Chondrocyte (in vitro differentiated cells): ENCODE measurements around the gene EIF5A2. TPM values are rescaled to one million over a fixed set of nuclear protein-coding genes. Genes with fewer than 3 reads are reported as not detected.
A peak's percentile ranks its signal among the peaks of the same experiment; 100 is the strongest.

ENCODE experiments used
- DNase-seq: peaks from one replicate; pipeline ENCODE4 v3.0.0; 2021; ENCODE audit warnings: mixed read lengths, low spot score
- H3K27ac Mint-ChIP-seq: one replicate; pipeline ENCODE4 v1.8.0; 2021; ENCODE audit warnings: mild to moderate bottlenecking, moderate library complexity, mixed read lengths; ENCODE audit not compliant: unreplicated experiment
- H3K27me3 Mint-ChIP-seq: 2 replicates; pipeline ENCODE4 v1.8.0; 2021; ENCODE audit warnings: low read depth, mixed read lengths
- H3K36me3 Mint-ChIP-seq: 2 replicates; pipeline ENCODE4 v1.8.0; 2021; ENCODE audit warnings: low read depth, mixed read lengths
- H3K4me1 Mint-ChIP-seq: 2 replicates; pipeline ENCODE4 v1.8.0; 2021; ENCODE audit warnings: low read depth, mild to moderate bottlenecking, mixed read lengths
- H3K4me3 Mint-ChIP-seq: one replicate; pipeline ENCODE4 v1.8.0; 2021; ENCODE audit warnings: mild to moderate bottlenecking, moderate library complexity, mixed read lengths; ENCODE audit not compliant: unreplicated experiment
- H3K9me3 Mint-ChIP-seq: 2 replicates; pipeline ENCODE4 v1.8.0; 2021; ENCODE audit warnings: low read depth, mixed read lengths
- CTCF ChIP-seq: fragments of 200-600 bp; sonication (generic); IDR thresholded peaks from 2 replicates; pipeline ENCODE4 v1.5.0; 2021; ENCODE audit warnings: antibody characterized with exemption, mild to moderate bottlenecking, moderate library complexity
- total RNA-seq: library from RNA; stranded (reverse); gene quantifications from 3 replicates; pipeline ENCODE4 v1.2.1, GENCODE V29; 2021

EIF5A2 gene
- total RNA-seq, 1 donor from 2014 or later, result 31.2 TPM

GRCh38 chr3:170914690-170915089 is 6.3 kb upstream of the EIF5A2 start:
- no peak for TF ChIP-seq CTCF
- Mint-ChIP-seq H3K36me3 (peaks cover 3% of the 10 kb centered on the region), H3K4me3 (no peak overlapping the region), H3K27ac (no peak overlapping the region), H3K9me3 (peaks cover 28% of the 10 kb centered on the region), H3K27me3 (peaks cover 1% of the 10 kb centered on the region), H3K4me1 (no peaks in the 10 kb centered on the region)
- no peak for DNase-seq

GRCh38 chr3:170914212-170914611 is 5.8 kb upstream of the EIF5A2 start:
- no peak for TF ChIP-seq CTCF
- no peak for DNase-seq
- Mint-ChIP-seq H3K36me3 (peaks cover 3% of the 10 kb centered on the region), H3K9me3 (peaks cover 30% of the 10 kb centered on the region), H3K27ac (no peak overlapping the region), H3K4me3 (no peak overlapping the region), H3K4me1 (peaks cover 4% of the 10 kb centered on the region), H3K27me3 (peaks cover 1% of the 10 kb centered on the region)

- no peak for TF ChIP-seq CTCF
- peaks cover 1% of the 10 kb centered on the region for H3K27me3 Mint-ChIP-seq
- no peak overlapping the region for H3K4me3 Mint-ChIP-seq
- H3K27ac Mint-ChIP-seq, result no peak overlapping the region
- DNase-seq, result no peak
- H3K36me3 Mint-ChIP-seq, result no peaks in the 10 kb centered on the region
- H3K9me3 Mint-ChIP-seq, result peaks cover 24% of the 10 kb centered on the region
- H3K4me1 Mint-ChIP-seq, result peaks cover 22% of the 10 kb centered on the region
Observed at GRCh38 chr3:170911051-170911450, 2.6 kb upstream of the EIF5A2 start.

- no peaks in the 10 kb centered on the region for H3K36me3 Mint-ChIP-seq
- H3K27ac Mint-ChIP-seq, result no peak overlapping the region
- no peak for TF ChIP-seq CTCF
- H3K27me3 Mint-ChIP-seq, result peaks cover 1% of the 10 kb centered on the region
- peaks cover 24% of the 10 kb centered on the region for H3K9me3 Mint-ChIP-seq
- no peak for DNase-seq
- H3K4me3 Mint-ChIP-seq, result no peak overlapping the region
- H3K4me1 Mint-ChIP-seq, result peaks cover 25% of the 10 kb centered on the region
Observed at GRCh38 chr3:170910542-170910941, 2.1 kb upstream of the EIF5A2 start.

- peaks cover 24% of the 10 kb centered on the region for H3K9me3 Mint-ChIP-seq
- no peaks in the 10 kb centered on the region for H3K27me3 Mint-ChIP-seq
- H3K4me3 Mint-ChIP-seq, result peak overlapping the region; percentile 98
- no peak for DNase-seq
- no peak for TF ChIP-seq CTCF
- H3K4me1 Mint-ChIP-seq, result peaks cover 26% of the 10 kb centered on the region
- no peaks in the 10 kb centered on the region for H3K36me3 Mint-ChIP-seq
- no peak overlapping the region for H3K27ac Mint-ChIP-seq
Observed at GRCh38 chr3:170909129-170909903, 879 bp upstream of the EIF5A2 start.
